Endodermal cell (in vitro differentiated cells): Measurements from ENCODE around the gene FLOT2. TPM values are rescaled to one million over a fixed set of nuclear protein-coding genes. Genes with fewer than 3 reads are reported as not detected.

Experiments used
- DNase-seq: peaks from one replicate; pipeline ENCODE4 v3.0.0-alpha.2; 2017
- H3K27ac ChIP-seq: 2 replicates; pipeline ENCODE4 v1.5.1; 2013; ENCODE audit warnings: mild to moderate bottlenecking, low read depth, low read length, moderate library complexity
- H3K27me3 ChIP-seq: 2 replicates; pipeline ENCODE4 v1.6.1; 2013; ENCODE audit warnings: mild to moderate bottlenecking, low read length, moderate library complexity; ENCODE audit not compliant: insufficient read depth, control insufficient read depth, poor library complexity, severe bottlenecking
- H3K36me3 ChIP-seq: 2 replicates; pipeline ENCODE4 v1.7.0; 2013; ENCODE audit warnings: mild to moderate bottlenecking, low read length, moderate library complexity; ENCODE audit not compliant: control insufficient read depth, insufficient read depth
- H3K4me1 ChIP-seq: one replicate; pipeline ENCODE4 v1.7.0; 2013; ENCODE audit warnings: low read length; ENCODE audit not compliant: control insufficient read depth, insufficient read depth
- H3K4me3 ChIP-seq: 2 replicates; pipeline ENCODE4 v1.5.1; 2013; ENCODE audit warnings: mild to moderate bottlenecking, low read length, moderate library complexity
- H3K9ac ChIP-seq: 2 replicates; pipeline ENCODE4 v1.6.1; 2013; ENCODE audit warnings: mild to moderate bottlenecking, low read length, moderate library complexity; ENCODE audit not compliant: poor library complexity, severe bottlenecking; ENCODE audit errors: extremely low read depth
- H3K9me3 ChIP-seq: 2 replicates; pipeline ENCODE4 v1.6.1; 2013; ENCODE audit warnings: mild to moderate bottlenecking, low read length, moderate library complexity; ENCODE audit not compliant: control insufficient read depth
- H3K27ac Mint-ChIP-seq: 2 replicates; pipeline ENCODE4 v1.8.0; 2020; ENCODE audit warnings: mixed read lengths
- H3K27me3 Mint-ChIP-seq: 2 replicates; pipeline ENCODE4 v1.8.0; 2021; ENCODE audit warnings: mild to moderate bottlenecking, mixed read lengths; ENCODE audit not compliant: insufficient read depth
- H3K36me3 Mint-ChIP-seq: 2 replicates; pipeline ENCODE4 v1.8.0; 2020; ENCODE audit warnings: low read depth, mixed read lengths
- H3K4me1 Mint-ChIP-seq: 2 replicates; pipeline ENCODE4 v1.8.0; 2020; ENCODE audit warnings: mixed read lengths
- H3K4me3 Mint-ChIP-seq: 2 replicates; pipeline ENCODE4 v1.8.0; 2020; ENCODE audit warnings: mild to moderate bottlenecking, moderate library complexity, mixed read lengths
- H3K9me3 Mint-ChIP-seq: 2 replicates; pipeline ENCODE4 v1.8.0; 2020; ENCODE audit warnings: mild to moderate bottlenecking, mixed read lengths
- CTCF ChIP-seq: fragments of 200-600 bp; sonication (generic); conservative IDR thresholded peaks from 2 replicates; pipeline ENCODE4 v1.5.0; 2021; ENCODE audit warnings: antibody characterized with exemption, mild to moderate bottlenecking
- WGBS, 2 experiments: methylation state at CpG; one replicate each; pipeline versions ENCODE4 v1.1.5 to v1.1.7; 2013; ENCODE audit warnings: missing lambda C conversion rate in 2 of 2, mixed read lengths in 1 of 2; ENCODE audit not compliant: insufficient coverage in 1 of 2, insufficient read length in 1 of 2; 5-methylcytosine and 5-hydroxymethylcytosine counted together
- total RNA-seq, 2 donors: library from RNA; stranded (reverse); fragmentation: NEBNext Ultra II Directional in 1 of 2; extraction: Animal tissue kit (Norgen Biotek cat#: 25700) in 1 of 2; gene quantifications; 2 replicates in 1 of 2; 3 replicates in 1 of 2; pipeline ENCODE4 v1.2.1, GENCODE V29; 2021

FLOT2 gene
- total RNA-seq, 2 donors from 2014 or later, result 195 to 215 TPM

- no peak overlapping the region for H3K4me3 Mint-ChIP-seq
- TF ChIP-seq CTCF, result no peak
- no peak overlapping the region for H3K27ac Mint-ChIP-seq
- H3K27me3 ChIP-seq, result no peaks in the 10 kb centered on the region
- no peak overlapping the region for H3K4me3 ChIP-seq
- H3K9ac ChIP-seq, result no peak overlapping the region
- H3K36me3 ChIP-seq, result peaks cover 75% of the 10 kb centered on the region
- DNase-seq, result no peak
- H3K27me3 Mint-ChIP-seq, result no peaks in the 10 kb centered on the region
- no peak overlapping the region for H3K27ac ChIP-seq
- peaks cover 46% of the 10 kb centered on the region for H3K36me3 Mint-ChIP-seq
- H3K9me3 Mint-ChIP-seq, result no peaks in the 10 kb centered on the region
- peaks cover 49% of the 10 kb centered on the region for H3K4me1 Mint-ChIP-seq
- no peaks in the 10 kb centered on the region for H3K9me3 ChIP-seq
- peaks cover 11% of the 10 kb centered on the region for H3K4me1 ChIP-seq
- WGBS, 2 experiments, result 100% methylated on average over 1 of the region's 1 CpG; no CpG with 5 or more reads in 1 of the 2 experiments
These were observed 43.7 kb upstream of the FLOT2 start for GRCh38 chr17:28941251-28941650.

- no peak overlapping the region for H3K27ac Mint-ChIP-seq
- Histone ChIP-seq H3K9me3 (no peaks in the 10 kb centered on the region), H3K27ac (no peak overlapping the region), H3K9ac (no peak overlapping the region), H3K4me3 (no peak overlapping the region), H3K27me3 (no peaks in the 10 kb centered on the region), H3K4me1 (peaks cover 8% of the 10 kb centered on the region), H3K36me3 (peaks cover 75% of the 10 kb centered on the region)
- H3K4me1 Mint-ChIP-seq, result peaks cover 51% of the 10 kb centered on the region
- TF ChIP-seq CTCF, result no peak
- H3K36me3 Mint-ChIP-seq, result peaks cover 42% of the 10 kb centered on the region
- no peaks in the 10 kb centered on the region for H3K9me3 Mint-ChIP-seq
- no peak overlapping the region for H3K4me3 Mint-ChIP-seq
- no peak for DNase-seq
- 65 to 80% methylated on average over 3 of the region's 3 CpGs for WGBS, 2 experiments
- H3K27me3 Mint-ChIP-seq, result no peaks in the 10 kb centered on the region
These were observed 43.1 kb upstream of the FLOT2 start for GRCh38 chr17:28940675-28941074.

GRCh38 chr17:28940142-28940541 is 42.6 kb upstream of the FLOT2 start:
- H3K9me3 Mint-ChIP-seq, result no peaks in the 10 kb centered on the region
- Histone ChIP-seq H3K27ac (peak overlapping the region; percentile 29), H3K9ac (no peak overlapping the region), H3K9me3 (no peaks in the 10 kb centered on the region), H3K4me3 (peak overlapping the region; percentile 25), H3K4me1 (peaks cover 8% of the 10 kb centered on the region), H3K27me3 (no peaks in the 10 kb centered on the region), H3K36me3 (peaks cover 75% of the 10 kb centered on the region)
- H3K36me3 Mint-ChIP-seq, result peaks cover 41% of the 10 kb centered on the region
- 86 to 89% methylated on average over 3 of the region's 3 CpGs for WGBS, 2 experiments
- no peak for TF ChIP-seq CTCF
- no peaks in the 10 kb centered on the region for H3K27me3 Mint-ChIP-seq
- H3K27ac Mint-ChIP-seq, result no peak overlapping the region
- no peak for DNase-seq
- H3K4me1 Mint-ChIP-seq, result peaks cover 47% of the 10 kb centered on the region
- no peak overlapping the region for H3K4me3 Mint-ChIP-seq
